Fibroblast of villous mesenchyme (primary cell): ENCODE results near the gene PLXNA2. TPM values are rescaled to one million over a fixed set of nuclear protein-coding genes. Genes with fewer than 3 reads are reported as not detected.

ENCODE experiments used
- DNase-seq: peaks from one replicate; pipeline ENCODE4 v3.0.0-alpha.2; 2010; ENCODE audit warnings: low read depth
- H3K4me3 ChIP-seq: 2 replicates; pipeline ENCODE4 v1.5.1; 2011; ENCODE audit warnings: low read depth, mild to moderate bottlenecking, low read length
- CTCF ChIP-seq: IDR thresholded peaks from 2 replicates; pipeline ENCODE4 v1.5.1; 2012; ENCODE audit warnings: low read depth, mild to moderate bottlenecking, low read length; ENCODE audit not compliant: insufficient read depth
- total RNA-seq: library from RNA; depleted of rRNA; stranded (reverse); fragments of >200 nt; gene quantifications from 2 replicates; pipeline ENCODE4 v1.2.3, GENCODE V29; 2012

PLXNA2 gene
- total RNA-seq, 1 donor, result 0.86 TPM

GRCh38 chr1:208008534-208008933 is 235.7 kb downstream of the PLXNA2 start:
- DNase-seq, result no peak
- H3K4me3 ChIP-seq, result no peak overlapping the region
- TF ChIP-seq CTCF, result no peak

- no peak for TF ChIP-seq CTCF
- no peak overlapping the region for H3K4me3 ChIP-seq
- peak; percentile 51 for DNase-seq
Observed at GRCh38 chr1:208007938-208008342, 236.2 kb downstream of the PLXNA2 start.

GRCh38 chr1:208007319-208007937 is 236.8 kb downstream of the PLXNA2 start:
- DNase-seq, result no peak
- no peak overlapping the region for H3K4me3 ChIP-seq
- no peak for TF ChIP-seq CTCF

- DNase-seq, result no peak
- H3K4me3 ChIP-seq, result no peak overlapping the region
- TF ChIP-seq CTCF, result no peak
Observed at GRCh38 chr1:208006258-208006920, 237.8 kb downstream of the PLXNA2 start.

- H3K4me3 ChIP-seq, result no peak overlapping the region
- TF ChIP-seq CTCF, result no peak
- no peak for DNase-seq
Observed at GRCh38 chr1:208004851-208005250, 239.3 kb downstream of the PLXNA2 start.

- H3K4me3 ChIP-seq, result no peak overlapping the region
- no peak for DNase-seq
- TF ChIP-seq CTCF, result no peak
Observed at GRCh38 chr1:208003241-208003640, 240.9 kb downstream of the PLXNA2 start.

GRCh38 chr1:208002672-208003071 is 241.5 kb downstream of the PLXNA2 start:
- no peak overlapping the region for H3K4me3 ChIP-seq
- DNase-seq, result no peak
- TF ChIP-seq CTCF, result no peak
